8988T (cell line): Measurements from ENCODE around the gene GABRG3.
"Not testable (repeated sequence)": the region's sequence is repeated elsewhere in the genome, so short reads cannot be mapped to it uniquely, and the experiment has no call there.

Experiments used
- DNase-seq: peaks from one replicate; pipeline ENCODE4 v3.0.0; 2011

The GABRG3 gene

DNA sequence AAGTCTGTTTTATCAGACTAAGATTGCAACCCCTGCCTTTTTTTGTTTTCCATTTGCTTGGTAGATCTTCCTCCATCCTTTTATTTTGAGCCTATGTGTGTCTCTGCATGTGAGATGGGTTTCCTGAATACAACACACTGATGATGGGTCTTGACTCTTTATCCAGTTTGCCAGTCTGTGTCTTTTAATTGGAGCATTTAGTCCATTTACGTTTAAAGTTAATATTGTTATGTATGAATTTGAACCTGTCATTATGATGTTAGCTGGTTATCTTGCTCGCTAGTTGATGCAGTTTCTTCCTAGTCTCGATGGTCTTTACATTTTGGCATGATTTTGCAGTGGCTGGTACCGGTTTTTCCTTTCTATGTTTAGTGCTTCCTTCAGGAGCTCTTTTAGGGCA is 220.5 kb downstream of the GABRG3 start:
- DNase-seq: not testable (repeated sequence)

DNA sequence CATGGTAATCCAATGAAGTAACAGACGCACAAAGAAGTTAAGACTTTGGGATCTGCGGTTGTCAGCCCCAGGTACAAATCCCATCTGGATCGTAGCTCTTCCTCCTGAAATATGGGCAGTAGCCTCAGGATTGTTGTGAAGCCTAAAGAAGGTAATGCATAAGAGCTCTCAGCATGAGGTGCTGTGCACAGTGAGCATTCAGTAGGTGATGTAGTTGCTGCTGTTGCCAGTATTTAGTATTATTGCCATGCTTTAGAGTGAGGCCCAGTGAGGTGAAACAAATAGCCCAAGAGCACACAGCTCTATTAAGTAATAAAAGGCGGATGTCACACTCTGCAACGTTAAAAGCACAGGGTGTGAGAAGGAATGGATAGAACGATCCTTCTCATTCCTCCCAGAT is 225.7 kb downstream of the GABRG3 start:
- DNase-seq: no peak

DNA sequence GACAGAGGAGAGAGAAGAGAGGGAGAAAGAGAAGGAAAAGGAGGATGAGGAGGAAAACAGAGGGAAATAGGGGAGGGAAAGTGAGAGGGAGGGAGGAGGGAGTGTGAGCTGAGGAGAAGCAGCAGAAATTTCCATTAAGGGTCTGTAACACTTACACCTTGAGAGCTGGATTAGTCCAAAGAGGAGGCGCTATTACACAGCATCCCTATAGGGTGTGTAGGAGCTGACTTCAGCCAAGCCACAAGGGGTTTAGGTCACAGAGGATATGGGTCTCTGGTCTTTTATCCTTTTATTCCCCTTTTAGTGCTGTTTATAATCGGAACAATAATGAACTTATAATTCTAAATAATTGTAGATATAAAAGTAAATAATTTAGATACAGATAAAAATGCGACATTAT is 230.4 kb downstream of the GABRG3 start:
- DNase-seq: no peak

DNA sequence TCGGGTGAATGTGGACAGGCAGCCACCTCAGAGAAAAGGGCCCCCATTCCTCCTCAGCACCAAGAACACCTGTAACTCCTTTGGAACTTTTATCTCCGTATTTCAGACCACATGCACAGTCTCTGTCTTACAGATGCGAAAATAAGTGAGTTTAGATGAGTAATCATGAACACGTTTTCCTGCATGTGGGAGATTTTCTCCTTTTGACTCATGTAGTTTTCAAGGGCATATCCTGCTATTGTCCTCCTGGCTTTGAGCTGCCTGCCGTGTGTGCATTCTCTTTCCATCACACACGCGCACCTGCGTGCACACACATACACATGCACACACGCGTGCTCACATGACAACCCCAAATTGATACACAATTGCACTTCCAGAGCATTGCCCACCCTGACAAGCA is 239.2 kb downstream of the GABRG3 start:
- no peak for DNase-seq

DNA sequence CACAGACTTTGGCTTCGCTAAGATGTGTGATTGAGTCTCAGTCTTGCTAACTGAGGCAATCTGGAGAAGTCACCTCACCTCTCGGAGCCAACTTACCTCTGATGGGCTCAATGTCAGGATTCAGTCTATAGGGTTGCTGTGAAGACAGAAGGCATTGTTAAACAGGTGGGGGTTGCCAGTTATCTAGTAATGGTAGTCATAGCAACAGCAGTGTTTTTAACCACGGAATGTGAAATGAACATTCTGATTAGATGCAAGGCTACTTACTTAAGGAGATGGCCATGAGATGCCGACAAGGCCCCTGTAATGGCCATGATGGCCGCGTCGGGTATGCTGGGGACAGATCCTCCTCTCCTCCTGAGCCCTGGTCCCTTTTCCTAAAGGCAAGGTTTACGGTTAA is 243.1 kb downstream of the GABRG3 start:
- DNase-seq: no peak

DNA sequence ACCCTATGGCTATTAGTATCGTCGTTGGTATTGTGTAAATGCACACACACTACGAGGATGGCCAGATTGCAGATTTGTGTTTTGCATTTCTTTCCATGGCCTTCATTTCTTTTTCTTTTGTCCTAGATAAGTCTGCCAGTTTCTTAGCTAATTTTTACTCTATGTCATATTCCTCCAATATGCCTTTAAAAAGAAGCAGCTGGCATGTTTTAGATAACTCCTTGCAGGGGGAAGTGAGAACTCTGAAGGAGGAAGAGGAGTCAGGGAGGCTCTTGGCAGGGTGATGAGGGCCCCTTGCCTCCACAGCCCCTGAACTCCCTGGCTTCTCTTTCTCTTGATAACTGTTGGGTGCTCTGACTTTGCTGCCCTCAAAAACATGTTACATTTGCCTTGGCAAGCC is 244.0 kb downstream of the GABRG3 start:
- DNase-seq: no peak

DNA sequence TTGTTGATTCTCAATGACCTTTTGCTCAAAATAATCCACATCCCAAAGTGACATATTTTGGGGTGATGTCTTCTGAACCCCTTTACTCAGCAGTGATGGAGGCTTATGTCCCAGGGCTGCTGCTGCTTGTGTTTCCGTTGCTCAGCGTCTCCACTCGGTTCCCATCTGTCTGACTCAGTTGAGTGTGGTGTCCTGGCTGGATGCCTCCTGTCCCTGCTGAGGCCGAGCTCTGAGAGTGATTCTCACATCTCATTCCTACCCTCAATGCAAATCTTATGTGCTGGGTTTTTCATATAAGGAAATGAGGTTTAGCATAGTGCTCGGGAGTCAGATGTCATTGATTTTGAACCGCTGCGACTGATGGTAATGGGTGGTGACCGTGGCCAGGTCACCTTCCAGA is 247.4 kb downstream of the GABRG3 start:
- DNase-seq: no peak

DNA sequence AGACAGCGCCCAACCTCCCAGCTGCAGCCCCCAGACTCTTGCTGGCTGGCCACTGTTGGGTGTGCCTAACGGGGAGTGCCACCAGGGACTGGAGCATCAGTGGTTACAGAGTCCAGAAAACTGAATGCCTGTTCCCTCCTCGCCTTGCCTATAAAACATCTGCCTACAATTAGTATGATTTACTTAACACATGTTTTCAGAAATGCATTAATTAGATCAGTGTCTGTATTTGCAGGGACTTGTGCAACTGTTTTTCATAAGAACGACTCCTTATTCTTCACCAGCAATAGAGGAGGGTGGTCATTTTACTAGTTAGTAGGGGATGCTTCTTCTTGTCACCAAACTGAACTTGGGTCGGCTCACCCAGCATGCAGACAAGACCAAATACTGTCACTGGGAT is 248.7 kb downstream of the GABRG3 start:
- no peak for DNase-seq

DNA sequence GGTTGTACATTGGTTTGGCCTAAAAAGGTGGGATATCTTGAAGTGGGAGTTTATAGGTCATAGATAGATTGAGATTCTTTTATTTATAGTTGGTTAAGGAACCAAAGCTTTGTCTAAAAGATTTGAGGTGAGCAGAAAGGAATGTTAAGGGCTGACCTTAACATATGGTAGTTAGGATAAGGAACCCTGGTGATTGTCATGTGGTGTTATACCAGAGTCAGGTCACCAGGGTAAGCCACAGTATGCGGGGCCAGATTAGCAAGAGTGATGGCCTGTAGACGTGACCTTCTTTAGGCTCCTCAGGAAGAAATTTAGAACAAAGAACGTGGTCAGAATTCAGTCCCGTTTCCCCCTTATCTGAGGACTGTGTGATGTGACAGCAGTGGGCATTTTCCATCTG is 249.2 kb downstream of the GABRG3 start:
- no peak for DNase-seq

DNA sequence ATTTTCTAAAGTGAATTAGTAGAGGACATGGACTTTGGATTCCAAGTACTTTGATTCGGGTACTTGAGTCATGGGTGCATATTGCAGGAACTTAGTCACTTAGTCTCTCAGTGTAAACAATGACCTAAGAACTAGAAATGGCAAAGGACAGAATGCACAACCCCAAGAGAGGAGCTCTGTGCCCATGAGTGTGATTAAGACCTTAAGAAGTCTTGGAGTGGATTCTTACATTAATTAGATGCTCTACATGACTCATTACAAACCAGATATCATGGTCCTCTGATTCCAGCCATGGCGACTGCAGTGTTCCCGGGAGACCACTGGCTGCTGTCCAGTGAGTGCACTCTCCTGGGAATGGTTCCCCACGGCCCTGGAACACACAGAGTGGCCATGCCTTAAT is 251.5 kb downstream of the GABRG3 start:
- DNase-seq: no peak

DNA sequence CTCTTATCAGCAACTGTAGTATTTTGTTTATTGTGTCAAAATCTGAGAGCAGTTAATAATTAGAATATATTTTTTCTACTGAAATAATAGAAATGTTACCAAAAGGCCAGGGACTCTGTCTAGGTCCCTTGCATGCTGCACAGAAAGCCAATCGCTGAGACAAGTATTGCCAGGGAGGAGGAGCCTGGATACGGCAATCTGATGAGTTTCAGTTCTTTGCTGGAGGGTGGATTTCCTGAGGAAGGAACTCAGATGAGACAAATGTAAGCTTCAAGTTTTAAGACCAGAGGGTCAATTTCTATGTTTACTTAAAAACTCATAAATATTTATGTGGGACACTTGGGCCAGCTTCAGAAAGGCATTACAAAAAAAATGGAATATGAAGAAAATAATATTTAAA is 252.2 kb downstream of the GABRG3 start:
- DNase-seq: no peak

DNA sequence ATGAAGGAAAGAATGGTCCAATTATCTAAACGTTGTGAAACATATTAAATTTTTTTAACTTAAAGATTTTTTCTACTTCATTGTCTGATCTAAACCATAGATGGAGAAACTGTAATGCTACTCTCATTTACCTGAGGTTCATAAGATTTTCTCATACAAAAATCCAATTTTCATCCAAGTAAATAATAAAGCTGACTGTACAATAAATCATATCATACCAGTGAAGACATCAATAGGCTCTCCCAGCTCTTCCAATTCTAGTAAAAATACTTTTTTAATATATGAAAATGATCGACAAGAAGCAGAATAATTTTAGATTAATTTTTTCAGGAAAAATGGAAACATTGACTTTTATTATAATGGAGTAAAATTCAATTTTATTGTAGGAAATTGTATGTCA is 260.8 kb downstream of the GABRG3 start:
- no peak for DNase-seq

DNA sequence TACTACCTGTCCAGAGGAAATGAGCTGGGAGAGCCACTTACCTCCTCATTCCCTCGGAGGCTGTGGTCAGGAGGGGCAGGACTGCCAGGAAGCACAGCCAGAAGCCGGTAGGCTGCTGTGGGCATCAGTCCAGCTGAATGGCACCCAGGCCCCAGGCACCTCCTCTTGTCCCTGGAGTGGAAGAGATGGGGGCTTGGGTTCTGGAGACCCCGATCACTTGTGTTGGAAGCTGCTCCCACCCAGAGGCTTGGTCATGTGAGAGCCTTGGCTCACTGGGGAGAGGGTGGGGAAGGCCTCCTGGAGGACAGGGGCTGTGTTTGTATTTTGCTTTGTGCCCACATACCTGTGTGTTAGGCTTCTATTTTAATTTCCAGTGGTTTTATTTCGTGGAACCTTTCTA is 261.9 kb downstream of the GABRG3 start:
- no peak for DNase-seq

DNA sequence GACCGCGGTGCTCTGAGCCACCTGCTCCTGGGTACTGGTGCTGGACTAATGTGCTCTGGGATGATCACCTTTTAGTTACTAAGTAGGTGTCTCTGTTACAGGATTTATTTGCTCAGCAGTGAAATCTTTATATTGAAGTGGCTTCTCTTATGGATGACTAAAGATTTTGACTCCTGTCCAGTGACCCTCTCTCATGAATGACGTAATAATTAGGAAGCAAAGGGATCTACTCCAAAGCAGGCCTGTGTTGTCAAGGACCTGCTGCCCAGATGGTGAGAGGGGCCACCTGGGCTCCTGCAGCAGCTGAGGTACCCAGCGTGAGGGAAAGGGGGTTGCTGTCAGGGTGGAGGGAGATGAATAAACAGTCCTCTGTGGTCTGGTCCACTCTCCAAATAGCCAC is 263.6 kb downstream of the GABRG3 start:
- no peak for DNase-seq

DNA sequence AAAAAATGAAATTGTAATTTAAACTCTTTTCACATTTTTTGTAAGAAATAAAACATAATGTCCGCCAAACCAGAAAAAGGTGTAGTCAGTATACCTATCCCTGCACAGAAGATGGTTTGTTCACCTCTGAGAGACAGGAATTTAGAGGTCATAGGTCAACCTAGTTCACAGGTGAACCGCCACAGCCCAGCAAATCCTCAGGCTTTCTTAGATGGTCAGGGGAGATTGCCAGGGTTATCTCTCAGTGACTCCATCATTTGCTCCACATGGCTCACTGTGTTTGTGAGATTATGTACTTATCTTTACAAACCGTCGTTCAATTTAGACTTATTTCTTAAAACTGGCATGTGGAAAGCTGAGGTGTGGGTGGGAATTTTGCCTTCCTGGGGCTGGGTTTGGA is 264.2 kb downstream of the GABRG3 start:
- no peak for DNase-seq

DNA sequence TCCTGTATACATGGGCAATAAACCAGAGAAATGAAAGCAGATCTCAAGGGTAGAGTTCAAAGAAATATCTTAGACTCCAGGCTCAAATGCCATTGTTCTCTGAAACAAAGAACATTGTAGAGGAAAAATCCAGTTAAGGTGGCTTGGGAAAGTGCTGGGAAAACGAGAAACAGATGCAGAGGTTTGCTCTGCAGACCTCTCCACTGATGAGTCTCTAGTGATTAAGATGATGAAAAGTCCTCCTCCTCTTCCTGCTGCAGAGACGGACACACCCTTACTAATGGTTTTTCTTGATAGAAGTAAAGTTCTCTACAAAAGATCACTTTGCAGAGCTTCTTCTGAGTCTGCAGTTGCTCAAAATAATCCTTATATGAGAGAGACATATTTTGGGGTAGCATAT is 264.7 kb downstream of the GABRG3 start:
- no peak for DNase-seq

DNA sequence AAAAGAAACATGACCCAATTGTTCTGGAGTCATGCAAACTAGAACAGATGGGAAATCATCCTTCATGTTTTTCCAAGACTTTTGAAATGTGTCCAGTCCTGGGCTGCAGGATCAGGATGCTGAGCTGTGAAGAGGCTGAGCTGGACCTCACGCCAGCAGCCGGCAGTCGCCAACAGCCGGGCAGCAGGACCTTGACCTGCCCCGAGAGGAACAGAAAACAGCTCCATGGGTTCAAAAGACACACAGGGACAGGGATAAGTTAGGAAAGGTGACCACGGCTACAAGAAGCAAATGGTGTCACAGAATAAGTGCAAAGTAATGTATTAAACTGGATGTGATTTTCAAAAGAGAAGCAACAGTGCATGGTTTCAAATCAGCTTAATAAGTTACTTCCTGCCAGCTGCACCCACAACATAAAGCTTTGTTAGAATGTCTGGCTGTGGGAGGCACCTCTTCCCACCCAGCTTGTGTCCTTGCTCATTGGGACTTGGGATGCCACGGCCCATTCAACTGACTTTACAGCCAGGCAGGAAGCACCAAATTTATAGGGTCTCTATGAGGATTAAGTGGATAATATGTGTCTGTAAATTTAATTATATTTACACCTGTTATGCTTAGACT is 266.4 kb downstream of the GABRG3 start:
- no peak for DNase-seq

DNA sequence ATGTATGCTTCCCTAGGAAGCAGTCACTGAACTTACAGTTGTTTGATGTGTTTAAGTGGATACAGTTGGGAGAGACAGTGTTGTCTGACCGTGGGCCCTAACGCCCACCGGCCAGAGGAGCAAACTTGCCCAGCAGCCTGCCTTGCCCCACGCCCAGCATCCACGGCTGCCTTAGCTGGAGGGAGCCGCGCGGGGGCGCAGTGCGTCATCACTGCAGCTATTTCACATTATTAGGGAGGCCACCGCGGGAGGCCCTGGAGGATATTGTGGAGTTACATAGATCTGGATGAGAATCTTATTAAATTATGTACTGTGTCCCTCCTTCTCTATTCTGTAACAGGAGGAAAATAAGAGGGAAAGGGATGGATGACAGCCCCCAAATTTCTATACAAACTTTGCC is 267.2 kb downstream of the GABRG3 start:
- DNase-seq: no peak

DNA sequence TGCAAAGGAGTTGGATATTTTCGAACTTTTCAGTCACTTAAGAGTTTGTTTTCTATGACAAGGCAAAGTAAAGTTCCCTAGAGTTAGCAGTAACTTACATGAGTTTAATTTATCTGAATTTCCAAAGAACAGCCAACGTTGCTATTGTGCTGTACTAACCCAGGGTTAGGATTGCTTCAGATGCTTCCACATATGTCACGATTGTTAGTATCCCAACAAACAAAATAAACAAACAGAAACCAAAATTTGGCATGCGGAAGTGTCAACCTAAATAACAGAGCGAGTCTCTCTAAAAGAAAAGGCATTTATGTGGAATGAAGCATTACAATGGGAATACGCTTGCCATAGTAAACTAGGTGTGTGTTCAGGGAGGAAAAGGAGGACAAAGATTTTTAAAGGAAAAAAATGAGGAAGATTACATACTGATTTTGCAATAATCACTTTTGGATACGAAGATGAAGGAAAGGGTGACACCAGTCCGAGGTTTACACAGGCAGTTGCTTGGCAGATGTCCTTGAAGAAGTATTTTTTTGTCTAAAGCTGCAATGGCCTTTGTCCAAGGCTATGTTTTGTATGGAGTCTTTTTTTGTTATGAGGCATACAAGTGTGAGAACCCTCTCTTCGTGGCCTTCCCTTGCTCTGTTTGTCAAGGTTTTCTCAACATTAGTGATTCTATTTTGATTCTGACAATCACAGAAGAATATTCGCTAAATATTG is 267.9 kb downstream of the GABRG3 start:
- no peak for DNase-seq

DNA sequence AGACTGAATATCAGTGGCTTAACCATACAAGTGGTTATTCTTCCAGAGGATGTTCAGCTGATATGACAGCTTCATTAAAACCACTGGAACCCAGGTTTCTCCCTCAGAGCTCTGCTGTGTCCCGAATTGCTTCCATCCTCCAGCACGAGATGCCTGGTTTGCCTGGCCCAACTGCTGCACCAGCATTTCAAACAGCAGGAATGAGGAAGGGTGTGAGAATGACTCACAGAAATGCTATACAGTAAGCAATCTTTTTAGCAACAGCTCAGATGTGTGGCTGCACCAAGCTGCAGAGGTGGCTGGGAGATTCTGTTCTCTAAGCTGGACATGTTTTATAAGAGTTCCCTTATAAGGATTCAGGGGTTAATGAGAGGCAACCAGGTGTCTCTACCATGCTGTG is 271.0 kb downstream of the GABRG3 start:
- DNase-seq: no peak

DNA sequence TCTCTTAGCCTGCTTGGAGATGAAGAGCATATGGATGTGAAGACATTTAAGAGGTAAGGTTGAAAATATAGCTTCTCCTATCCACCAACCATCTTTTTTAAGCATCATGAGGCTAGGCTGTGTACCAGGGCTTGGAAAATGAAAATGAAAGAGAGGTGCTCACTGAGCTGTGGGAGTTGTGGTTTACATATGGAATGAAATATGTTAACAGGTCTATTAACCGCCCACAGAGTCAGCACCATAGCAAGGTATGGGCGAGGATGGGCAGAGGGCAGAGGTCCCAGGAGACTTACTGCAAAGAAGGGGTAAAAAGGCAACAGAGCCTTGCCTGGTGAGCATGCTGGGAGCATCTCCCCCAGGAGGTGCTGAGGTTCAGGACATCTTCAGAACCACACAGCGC is 273.1 kb downstream of the GABRG3 start:
- no peak for DNase-seq

DNA sequence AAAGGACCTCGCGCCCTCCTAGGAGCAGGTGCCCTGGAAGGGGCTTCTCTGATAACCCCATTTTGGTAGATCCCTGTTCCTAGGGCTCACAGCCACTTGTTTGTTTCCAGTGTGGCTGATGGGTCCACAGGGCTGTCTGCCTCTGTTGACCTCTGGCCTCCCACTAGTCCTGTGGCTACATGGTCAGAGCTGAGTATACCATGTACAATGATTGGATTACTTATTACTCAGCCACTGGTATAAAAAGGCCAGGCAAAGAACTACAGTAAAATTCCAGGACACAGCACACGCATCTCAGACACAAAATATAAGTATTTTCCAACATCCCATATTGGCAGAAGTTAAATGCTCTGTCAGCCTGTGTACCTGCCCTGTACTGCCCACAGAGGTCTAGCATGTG is 277.3 kb downstream of the GABRG3 start:
- no peak for DNase-seq

DNA sequence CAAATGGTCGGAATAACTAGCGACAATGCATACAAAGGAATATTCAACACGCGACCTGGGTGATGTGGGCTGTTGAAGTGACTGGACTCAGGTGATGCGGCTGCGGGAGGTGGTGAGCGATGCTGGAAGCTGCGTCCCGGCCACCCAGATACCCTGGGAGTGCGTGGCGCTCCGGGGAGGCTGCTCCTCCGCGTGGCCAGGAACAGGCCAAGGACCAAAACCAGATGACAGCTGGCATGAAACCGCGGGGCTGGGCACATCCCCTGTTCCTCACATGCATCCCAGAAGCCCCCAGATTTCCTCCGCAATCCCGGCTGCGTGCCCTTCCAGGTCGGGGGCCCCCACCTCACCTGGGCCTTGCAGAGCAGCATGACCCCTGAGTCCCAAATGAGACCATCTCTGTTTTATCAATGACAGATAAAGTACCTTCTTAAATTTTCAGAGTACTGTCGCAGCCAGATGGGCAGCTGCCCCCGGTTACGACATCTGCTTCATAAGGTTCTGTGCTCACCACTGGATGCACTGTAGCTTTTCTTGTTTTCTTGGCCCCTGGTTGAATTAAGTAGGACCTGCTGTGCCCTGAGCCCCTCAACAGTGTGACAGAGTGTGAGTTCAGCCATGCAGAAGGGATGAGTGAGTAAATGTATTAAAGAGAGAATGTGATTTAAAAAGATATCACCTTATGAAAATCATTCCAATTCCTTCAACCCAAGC is 278.2 kb downstream of the GABRG3 start:
- no peak for DNase-seq

DNA sequence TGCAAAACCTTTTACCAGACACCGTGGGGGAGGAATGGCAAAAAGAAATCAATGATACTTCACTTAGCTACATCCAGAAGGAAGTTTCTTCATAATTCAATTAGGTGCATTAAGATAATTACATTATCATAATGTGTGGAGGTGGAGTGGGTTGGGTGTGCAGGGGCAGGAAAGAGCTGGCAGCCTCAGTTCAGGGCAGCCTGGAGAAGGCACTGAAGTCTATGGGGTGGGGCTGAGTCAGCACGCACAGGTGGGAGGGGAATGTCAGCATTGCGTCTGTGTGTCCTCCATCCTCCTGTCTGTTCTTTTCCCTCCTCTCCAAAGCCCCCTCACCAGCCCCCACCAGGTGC is 278.8 kb downstream of the GABRG3 start:
- DNase-seq: no peak

DNA sequence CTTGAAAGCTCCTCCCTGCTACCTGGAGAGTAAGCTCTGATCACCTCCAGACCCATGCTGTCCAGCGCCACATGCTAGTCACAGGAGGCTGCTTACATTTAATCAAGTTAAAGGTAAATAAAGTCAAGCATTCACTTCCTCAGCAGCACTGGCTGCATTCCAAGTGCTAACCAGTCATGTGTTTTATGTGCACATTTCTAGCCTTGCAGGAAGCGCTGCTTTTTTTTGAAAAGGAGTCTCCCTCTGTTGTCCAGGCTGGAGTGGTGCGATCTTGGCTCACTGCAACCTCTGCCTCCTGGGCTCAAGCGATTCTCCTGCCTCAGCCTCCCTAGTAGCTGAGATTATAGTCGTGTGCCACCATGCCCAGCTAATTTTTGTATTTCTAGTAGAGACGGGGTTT is 279.2 kb downstream of the GABRG3 start:
- no peak for DNase-seq
